ENCODE measurements around the gene VAT1. TPM values are rescaled to one million over a fixed set of nuclear protein-coding genes. Genes with fewer than 3 reads are reported as not detected.

Gene VAT1
- total and polyA plus RNA-seq, 2 donors (not counting 1 experiment from before 2014, with no cell fraction given), result 20.4 to 90.7 TPM

- DNase-seq (no peak), ATAC-seq (ENCODE audit: low read depth) (no peak)
- WGBS (ENCODE audit: insufficient coverage), result 98% methylated on average over 6 of the region's 10 CpGs
- no peaks in the 10 kb centered on the region for H3K4me1 Mint-ChIP-seq
- Histone ChIP-seq H2AFZ (ENCODE audit: insufficient read depth, low read depth, low read length, poor library complexity, severe bottlenecking) (no peak overlapping the region), H3K36me3 (replicated peaks in 1 of 2; ENCODE audit: control extremely low read depth in 1 of 2, control insufficient read depth in 1 of 2, extremely low read depth in 1 of 2, insufficient read depth in 2 of 2, low read length in 1 of 2) (no peaks in the 10 kb centered on the region), H3K79me2 (ENCODE audit: control insufficient read depth, insufficient read depth, low read length) (no peaks in the 10 kb centered on the region), H3K9ac (ENCODE audit: low read length) (no peak overlapping the region), H3K4me2 (replicated peaks; ENCODE audit: low read depth, low read length, poor library complexity, severe bottlenecking) (no peak overlapping the region), H3K4me3 (ENCODE audit: control extremely low read depth in 1 of 5, extremely low read depth in 1 of 5, insufficient read depth in 1 of 5, low read depth in 2 of 5, low read length in 4 of 5) (no peak overlapping the region), H3K9me3 (ENCODE audit: control extremely low read depth in 1 of 3, control insufficient read depth in 2 of 3, insufficient read depth in 1 of 3, low read length in 2 of 3) (no peaks in the 10 kb centered on the region), H3K27me3 (replicated peaks in 1 of 4; ENCODE audit: control extremely low read depth in 1 of 4, control insufficient read depth in 3 of 4, insufficient read depth in 4 of 4, low read length in 3 of 4) (no peaks in the 10 kb centered on the region), H3K4me1 (ENCODE audit: control insufficient read depth in 2 of 2, insufficient read depth in 2 of 2, low read length in 2 of 2) (no peaks in the 10 kb centered on the region), H4K20me1 (ENCODE audit: control insufficient read depth, insufficient read depth, low read length, poor library complexity, severe bottlenecking) (no peaks in the 10 kb centered on the region), H3K27ac (ENCODE audit: low read length in 2 of 2) (no peak overlapping the region)
- H3K9me3 Mint-ChIP-seq (ENCODE audit: insufficient read depth), result no peaks in the 10 kb centered on the region
- intact Hi-C loops (cut with micrococcal nuclease), result no loop called here
- H3K4me3 Mint-ChIP-seq, result no peak overlapping the region
- H3K27ac Mint-ChIP-seq, result no peak overlapping the region
- ChIA-PET CTCF (no interaction called here), POLR2A (interaction anchor here (0.6 kb wide), 1 partner anchor 11 kb away, joined by 4 read pairs; no protein-coding TSS in a partner anchor)
- TF ChIP-seq CTCF (IDR thresholded peaks at IDR 0.05) (no peak), EZH2 (IDR thresholded peaks at IDR 0.05; ENCODE audit: borderline replicate concordance, insufficient read depth, low read depth, low read length, poor library complexity, severe bottlenecking) (no peak)
- H3K27me3 Mint-ChIP-seq, result no peaks in the 10 kb centered on the region
These were observed 40.9 kb upstream of the VAT1 start for GRCh38 chr17:43062984-43063638.

- Histone ChIP-seq H2AFZ (ENCODE audit: insufficient read depth, low read depth, low read length, poor library complexity, severe bottlenecking) (no peak overlapping the region), H3K79me2 (ENCODE audit: control insufficient read depth, insufficient read depth, low read length) (no peaks in the 10 kb centered on the region)
These were observed 33.9 kb upstream of the VAT1 start for GRCh38 chr17:43056051-43056450.

More at GRCh38 chr17:43056051-43056450, 33.9 kb upstream of the VAT1 start:
- Histone ChIP-seq H3K36me3 (replicated peaks in 1 of 2; ENCODE audit: control extremely low read depth in 1 of 2, control insufficient read depth in 1 of 2, extremely low read depth in 1 of 2, insufficient read depth in 2 of 2, low read length in 1 of 2) (no peaks in the 10 kb centered on the region), H4K20me1 (ENCODE audit: control insufficient read depth, insufficient read depth, low read length, poor library complexity, severe bottlenecking) (no peaks in the 10 kb centered on the region), H3K4me1 (ENCODE audit: control insufficient read depth in 2 of 2, insufficient read depth in 2 of 2, low read length in 2 of 2) (no peaks in the 10 kb centered on the region), H3K27ac (ENCODE audit: low read length in 2 of 2) (no peak overlapping the region), H3K9me3 (ENCODE audit: control extremely low read depth in 1 of 3, control insufficient read depth in 2 of 3, insufficient read depth in 1 of 3, low read length in 2 of 3) (no peaks in the 10 kb centered on the region), H3K4me3 (ENCODE audit: control extremely low read depth in 1 of 5, extremely low read depth in 1 of 5, insufficient read depth in 1 of 5, low read depth in 2 of 5, low read length in 4 of 5) (no peak overlapping the region), H3K9ac (ENCODE audit: low read length) (no peak overlapping the region), H3K27me3 (replicated peaks in 1 of 4; ENCODE audit: control extremely low read depth in 1 of 4, control insufficient read depth in 3 of 4, insufficient read depth in 4 of 4, low read length in 3 of 4) (no peaks in the 10 kb centered on the region), H3K4me2 (replicated peaks; ENCODE audit: low read depth, low read length, poor library complexity, severe bottlenecking) (no peak overlapping the region)
- no peak overlapping the region for H3K4me3 Mint-ChIP-seq
- no peaks in the 10 kb centered on the region for H3K27me3 Mint-ChIP-seq
- WGBS (ENCODE audit: insufficient coverage), result 100% methylated on average over 5 of the region's 7 CpGs
- POLR2A ChIA-PET, result no interaction called here
- TF ChIP-seq CTCF (IDR thresholded peaks at IDR 0.05) (no peak), EZH2 (IDR thresholded peaks at IDR 0.05; ENCODE audit: borderline replicate concordance, insufficient read depth, low read depth, low read length, poor library complexity, severe bottlenecking) (no peak)
- DNase-seq (no peak), ATAC-seq (ENCODE audit: low read depth) (no peak)
- intact Hi-C loops (cut with micrococcal nuclease), result no loop called here
- H3K27ac Mint-ChIP-seq, result no peak overlapping the region
- no peaks in the 10 kb centered on the region for H3K4me1 Mint-ChIP-seq
- CTCF ChIA-PET, result interaction anchor here (0.6 to 0.7 kb wide), 4 partner anchors 94 to 696 kb away, joined by 3 to 5 read pairs (median 4); no protein-coding TSS in a partner anchor
- H3K9me3 Mint-ChIP-seq (ENCODE audit: insufficient read depth), result no peaks in the 10 kb centered on the region

Measured in B cell (primary cell).